ENCODE measurements around the gene GTF2IRD1. TPM values are rescaled to one million over a fixed set of nuclear protein-coding genes. Genes with fewer than 3 reads are reported as not detected.

Gene GTF2IRD1
- total RNA-seq, 1 donor from 2014 or later, result 7.5 TPM

DNA sequence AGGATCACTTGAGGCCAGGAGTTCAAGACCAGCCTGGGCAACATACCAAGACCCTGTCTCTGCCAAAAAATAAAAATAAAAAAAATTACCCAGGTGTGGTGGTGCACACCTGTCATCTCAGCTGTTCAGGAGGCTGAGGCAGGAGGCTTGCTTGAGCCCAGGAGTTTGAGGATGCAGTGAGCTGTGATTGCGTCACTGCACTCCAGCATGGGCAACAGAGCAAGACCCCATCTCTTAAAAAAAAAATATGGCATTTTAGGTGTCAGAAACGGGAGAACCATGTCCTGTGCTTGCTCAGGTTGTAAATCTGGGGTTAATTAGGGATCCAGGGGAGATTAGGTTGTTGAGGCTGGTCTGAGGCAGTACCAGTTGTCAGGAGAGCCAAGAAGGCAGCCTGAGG, 64.9 kb downstream of the GTF2IRD1 start:
- H3K36me3 ChIP-seq, result peaks cover 11 to 35% of the 10 kb centered on the region in 2 donors
- no peaks in the 10 kb centered on the region for H3K27me3 ChIP-seq
- TF ChIP-seq CTCF (IDR thresholded peaks at IDR 0.05), result no peak
- H3K4me1 ChIP-seq, result no peaks in the 10 kb centered on the region
- DNase-seq (ENCODE audit: low spot score in 2 of 2), result no peak
- intact Hi-C loops (cut with DNase I), result no loop called here
- no peak overlapping the region for H3K27ac ChIP-seq
- no peak overlapping the region for H3K4me3 ChIP-seq
- no peaks in the 10 kb centered on the region for H3K9me3 ChIP-seq

- intact Hi-C loops (cut with DNase I), result no loop called here
- H3K27ac ChIP-seq, result no peak overlapping the region
- H3K36me3 ChIP-seq, result peaks cover 11 to 35% of the 10 kb centered on the region in 2 donors
These were observed 65.7 kb downstream of the GTF2IRD1 start for GRCh38 chr7:74519395-74519794.

DNA sequence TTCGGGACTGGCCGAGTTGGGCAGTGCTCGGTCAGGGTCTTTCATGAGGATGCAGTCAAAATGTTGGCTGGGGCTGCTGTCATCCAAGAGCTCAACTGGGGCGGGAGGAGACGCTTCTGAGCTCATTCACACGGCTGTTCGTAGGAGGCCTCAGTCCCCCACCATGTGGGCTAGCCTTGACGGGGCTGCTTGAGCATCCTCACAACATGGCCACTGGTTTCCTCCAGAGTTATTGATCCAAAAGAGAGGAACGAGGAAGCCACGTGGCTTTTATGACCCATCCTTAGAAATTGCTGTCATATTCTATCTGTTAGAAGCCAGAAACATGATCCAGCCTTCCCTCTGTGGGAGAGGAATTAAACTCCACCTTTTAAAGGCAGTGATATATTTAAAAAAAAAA, 68.1 kb downstream of the GTF2IRD1 start:
- DNase-seq (ENCODE audit: low spot score in 2 of 2), result no peak
- Histone ChIP-seq H3K27me3 (no peaks in the 10 kb centered on the region), H3K27ac (no peak overlapping the region), H3K36me3 (peaks cover 5 to 31% of the 10 kb centered on the region in 2 donors), H3K4me3 (no peak overlapping the region), H3K4me1 (no peaks in the 10 kb centered on the region), H3K9me3 (no peaks in the 10 kb centered on the region)
- no peak for TF ChIP-seq CTCF (IDR thresholded peaks at IDR 0.05)
- intact Hi-C loops (cut with DNase I), result no loop called here

More at GRCh38 chr7:74519395-74519794, 65.7 kb downstream of the GTF2IRD1 start:
- no peak overlapping the region for H3K4me3 ChIP-seq
- H3K9me3 ChIP-seq, result no peaks in the 10 kb centered on the region
- no peak for DNase-seq (ENCODE audit: low spot score in 2 of 2)
- no peaks in the 10 kb centered on the region for H3K27me3 ChIP-seq
- H3K4me1 ChIP-seq, result no peaks in the 10 kb centered on the region
- no peak for TF ChIP-seq CTCF (IDR thresholded peaks at IDR 0.05)

GRCh38 chr7:74522281-74522905, 68.7 kb downstream of the GTF2IRD1 start:
- Histone ChIP-seq H3K36me3 (peaks cover 5 to 31% of the 10 kb centered on the region in 2 donors), H3K4me3 (no peak overlapping the region)
- intact Hi-C loops (cut with DNase I), result no loop called here

GRCh38 chr7:74523015-74523414, 69.3 kb downstream of the GTF2IRD1 start:
- no peak overlapping the region for H3K27ac ChIP-seq
- no peaks in the 10 kb centered on the region for H3K9me3 ChIP-seq
- H3K27me3 ChIP-seq, result no peaks in the 10 kb centered on the region
- H3K4me1 ChIP-seq, result no peaks in the 10 kb centered on the region
- no peak for DNase-seq (ENCODE audit: low spot score in 2 of 2)
- peaks cover 3 to 31% of the 10 kb centered on the region in 2 donors for H3K36me3 ChIP-seq
- TF ChIP-seq CTCF (IDR thresholded peaks at IDR 0.05), result no peak
- H3K4me3 ChIP-seq, result no peak overlapping the region
- intact Hi-C loops (cut with DNase I), result no loop called here

More at GRCh38 chr7:74522281-74522905, 68.7 kb downstream of the GTF2IRD1 start:
- no peak for DNase-seq (ENCODE audit: low spot score in 2 of 2)
- H3K27ac ChIP-seq, result no peak overlapping the region
- H3K27me3 ChIP-seq, result no peaks in the 10 kb centered on the region
- no peak for TF ChIP-seq CTCF (IDR thresholded peaks at IDR 0.05)
- no peaks in the 10 kb centered on the region for H3K4me1 ChIP-seq
- H3K9me3 ChIP-seq, result no peaks in the 10 kb centered on the region
